ENCODE results near the gene CROCC2.

Gene CROCC2

GRCh38 chr2:240906141-240906910, at the start of gene CROCC2:
Gene CROCC2 (plus strand): TSS chr2:240906336. CDS start chr2:240906514, 178 bp downstream.
- no peak for DNase-seq

- DNase-seq: no peak
These were observed 48.8 kb upstream of the CROCC2 start for GRCh38 chr2:240857039-240858008.

- DNase-seq: no peak
These were observed 47.8 kb upstream of the CROCC2 start for GRCh38 chr2:240858321-240858720.

- DNase-seq: no peak
These were observed 47.3 kb upstream of the CROCC2 start for GRCh38 chr2:240858871-240859270.

- no peak for DNase-seq
These were observed 44.6 kb upstream of the CROCC2 start for GRCh38 chr2:240861547-240861946.

GRCh38 chr2:240864475-240864874, 41.7 kb upstream of the CROCC2 start:
- no peak for DNase-seq

GRCh38 chr2:240865391-240865790, 40.7 kb upstream of the CROCC2 start:
- no peak for DNase-seq

GRCh38 chr2:240868286-240869108, 37.6 kb upstream of the CROCC2 start, which contains the start of gene AGXT:
Gene AGXT (plus strand): TSS chr2:240868824. CDS start chr2:240868866, 42 bp downstream.
- no peak for DNase-seq

GRCh38 chr2:240869109-240869955, 36.8 kb upstream of the CROCC2 start:
- no peak for DNase-seq

GRCh38 chr2:240869956-240870875, 35.9 kb upstream of the CROCC2 start:
- no peak for DNase-seq

- DNase-seq: no peak
These were observed 34.8 kb upstream of the CROCC2 start for GRCh38 chr2:240871071-240871958.

- DNase-seq: no peak
These were observed 33.6 kb upstream of the CROCC2 start for GRCh38 chr2:240872317-240873097.

- DNase-seq: no peak
These were observed 32.9 kb upstream of the CROCC2 start for GRCh38 chr2:240873098-240873788.

GRCh38 chr2:240873805-240874714, 32.1 kb upstream of the CROCC2 start:
- no peak for DNase-seq

GRCh38 chr2:240874715-240875227, 31.4 kb upstream of the CROCC2 start:
- no peak for DNase-seq

- no peak for DNase-seq
These were observed 30.7 kb upstream of the CROCC2 start for GRCh38 chr2:240875228-240876034.

Measured in activated CD4-positive, alpha-beta T cell treated with anti-CD3 and anti-CD28 coated beads, Interleukin-2, Interleukin-6, amounts not matched to agents 100 ng/mL and 50 ng/mL, durations not matched to agents 16 hours and 8 hours (primary cell).